ENCODE data around the gene C1QTNF8.

DNA sequence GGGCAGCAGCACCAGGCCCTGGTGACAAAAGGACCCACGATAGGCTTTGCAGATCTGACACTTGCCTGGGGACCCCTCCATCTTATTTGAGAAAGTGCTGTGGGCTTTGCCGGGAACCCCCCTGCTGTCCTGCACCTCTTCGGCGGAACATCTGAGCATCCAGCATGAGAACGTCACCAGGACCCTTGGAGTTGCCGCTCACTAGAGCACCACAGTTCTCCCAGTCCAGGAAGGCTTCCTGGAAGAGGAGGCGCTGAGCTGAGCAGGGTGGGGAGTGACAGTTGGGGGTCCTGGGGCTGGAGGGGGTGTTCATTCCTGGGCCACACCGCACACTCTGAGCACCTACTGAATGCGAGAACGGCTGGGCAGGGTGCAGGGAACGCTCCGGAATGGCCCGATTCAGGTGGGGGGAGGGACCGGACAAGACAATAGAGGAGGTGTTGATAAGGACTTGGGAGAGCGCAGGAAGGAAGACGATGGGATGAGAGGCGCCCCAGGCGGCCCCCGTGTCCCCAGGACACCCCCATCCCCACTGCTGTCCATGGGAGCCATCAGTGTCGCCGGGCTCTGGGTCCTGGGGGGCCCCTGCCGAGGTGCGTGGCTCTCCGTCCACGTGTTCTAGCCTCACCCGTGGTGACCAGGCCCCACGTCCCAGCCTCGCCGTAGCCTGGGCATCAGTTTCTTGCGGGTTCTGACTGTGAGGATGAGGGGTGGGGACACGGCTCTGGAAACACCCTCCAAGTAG is 32.1 kb upstream of the C1QTNF8 start:
- TF ChIP-seq, protein P1, sequence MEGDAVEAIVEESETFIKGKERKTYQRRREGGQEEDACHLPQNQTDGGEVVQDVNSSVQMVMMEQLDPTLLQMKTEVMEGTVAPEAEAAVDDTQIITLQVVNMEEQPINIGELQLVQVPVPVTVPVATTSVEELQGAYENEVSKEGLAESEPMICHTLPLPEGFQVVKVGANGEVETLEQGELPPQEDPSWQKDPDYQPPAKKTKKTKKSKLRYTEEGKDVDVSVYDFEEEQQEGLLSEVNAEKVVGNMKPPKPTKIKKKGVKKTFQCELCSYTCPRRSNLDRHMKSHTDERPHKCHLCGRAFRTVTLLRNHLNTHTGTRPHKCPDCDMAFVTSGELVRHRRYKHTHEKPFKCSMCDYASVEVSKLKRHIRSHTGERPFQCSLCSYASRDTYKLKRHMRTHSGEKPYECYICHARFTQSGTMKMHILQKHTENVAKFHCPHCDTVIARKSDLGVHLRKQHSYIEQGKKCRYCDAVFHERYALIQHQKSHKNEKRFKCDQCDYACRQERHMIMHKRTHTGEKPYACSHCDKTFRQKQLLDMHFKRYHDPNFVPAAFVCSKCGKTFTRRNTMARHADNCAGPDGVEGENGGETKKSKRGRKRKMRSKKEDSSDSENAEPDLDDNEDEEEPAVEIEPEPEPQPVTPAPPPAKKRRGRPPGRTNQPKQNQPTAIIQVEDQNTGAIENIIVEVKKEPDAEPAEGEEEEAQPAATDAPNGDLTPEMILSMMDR (IDR thresholded peaks at IDR 0.05; ENCODE audit: low read length), result no peak
- TF ChIP-seq EZH2 (IDR thresholded peaks at IDR 0.05; ENCODE audit: borderline replicate concordance, low read length), result no peak

All from OCI-LY1 (cell line).